HG03558 (cell line): ENCODE measurements around the gene C1orf53.
"Not testable (repeated sequence)": the region's sequence is repeated elsewhere in the genome, so short reads cannot be mapped to it uniquely, and the experiment has no call there.

Experiments used
- ATAC-seq: cut with Tn5 transposase; IDR thresholded peaks from one replicate; pipeline ENCODE4 v1.9.1; 2021; ENCODE audit warnings: moderate number of reproducible peaks; ENCODE audit not compliant: unreplicated experiment; ENCODE audit errors: extremely low read depth

The C1orf53 gene

GRCh38 chr1:197920414-197921117 is 18.1 kb downstream of the C1orf53 start:
- ATAC-seq, result no peak

GRCh38 chr1:197921235-197922069 is 19.0 kb downstream of the C1orf53 start:
- no peak for ATAC-seq

GRCh38 chr1:197922070-197922390 is 19.6 kb downstream of the C1orf53 start:
- no peak for ATAC-seq

- ATAC-seq, result no peak
Measured at GRCh38 chr1:197923038-197923437, 20.6 kb downstream of the C1orf53 start.

- peak; percentile 81 for ATAC-seq
Measured at GRCh38 chr1:197924516-197925123, 22.2 kb downstream of the C1orf53 start.

- no peak for ATAC-seq
Measured at GRCh38 chr1:197927908-197928665, 25.7 kb downstream of the C1orf53 start.

- ATAC-seq, result no peak
Measured at GRCh38 chr1:197928849-197929336, 26.5 kb downstream of the C1orf53 start.

GRCh38 chr1:197933016-197933415 is 30.6 kb downstream of the C1orf53 start:
- ATAC-seq, result no peak

GRCh38 chr1:197933647-197934046 is 31.2 kb downstream of the C1orf53 start:
- no peak for ATAC-seq

GRCh38 chr1:197937381-197937780 is 35.0 kb downstream of the C1orf53 start:
- ATAC-seq, result no peak

- ATAC-seq, result no peak
Measured at GRCh38 chr1:197937892-197938291, 35.5 kb downstream of the C1orf53 start.

- ATAC-seq, result not testable (repeated sequence)
Measured at GRCh38 chr1:197939159-197939980, 36.9 kb downstream of the C1orf53 start.

- no peak for ATAC-seq
Measured at GRCh38 chr1:197942042-197942441, 39.6 kb downstream of the C1orf53 start.

- ATAC-seq, result no peak
Measured at GRCh38 chr1:197944485-197944884, 42.1 kb downstream of the C1orf53 start.

- ATAC-seq, result no peak
Measured at GRCh38 chr1:197948926-197949899, 46.8 kb downstream of the C1orf53 start.

- no peak for ATAC-seq
Measured at GRCh38 chr1:197951089-197951488, 48.7 kb downstream of the C1orf53 start.

- ATAC-seq, result no peak
Measured at GRCh38 chr1:197951617-197952175, 49.3 kb downstream of the C1orf53 start.

GRCh38 chr1:197953472-197953871 is 51.0 kb downstream of the C1orf53 start:
- ATAC-seq, result not testable (repeated sequence)
